Germinal center (tissue), 1 donor: ENCODE results near the gene HNRNPCL4.
"Not testable (repeated sequence)": the region's sequence is repeated elsewhere in the genome, so short reads cannot be mapped to it uniquely, and the experiment has no call there.

Experiments
- DNase-seq: peaks from one replicate; pipeline ENCODE4 v3.0.0; 2012; ENCODE audit warnings: mixed read lengths, low spot score

The HNRNPCL4 gene

GRCh38 chr1:13165531-13165930 is at the start of gene HNRNPCL4:
TSS of gene HNRNPCL4 (minus strand) at chr1:13165631. CDS start at chr1:13165467, 164 bp downstream.
- not testable (repeated sequence) for DNase-seq

DNA sequence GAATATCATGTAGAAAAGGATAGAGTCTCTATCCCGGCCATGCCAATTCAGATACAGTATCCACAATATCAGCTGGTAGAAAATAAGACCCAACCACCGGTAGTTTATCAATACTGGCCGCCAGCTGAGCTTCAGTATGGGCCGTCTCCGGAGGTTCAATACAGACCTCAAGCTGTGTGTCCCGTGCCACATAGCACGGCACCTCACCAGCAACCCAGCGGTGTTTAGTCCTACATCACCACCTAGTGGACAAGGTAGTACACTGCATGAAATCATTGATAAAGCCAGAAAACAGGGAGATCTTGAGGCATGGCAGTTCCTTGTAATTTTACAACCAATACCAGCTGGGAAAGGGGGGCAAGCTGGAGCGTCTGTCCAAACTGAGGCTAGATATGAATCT is 43.3 kb upstream of the HNRNPCL4 start:
- DNase-seq, result not testable (repeated sequence)

GRCh38 chr1:13201309-13201708 is 35.9 kb upstream of the HNRNPCL4 start, which contains the start of gene PRAMEF13:
TSS of gene PRAMEF13 (minus strand) at chr1:13201409. CDS start at chr1:13199589, 1,820 bp downstream.
- not testable (repeated sequence) for DNase-seq

DNA sequence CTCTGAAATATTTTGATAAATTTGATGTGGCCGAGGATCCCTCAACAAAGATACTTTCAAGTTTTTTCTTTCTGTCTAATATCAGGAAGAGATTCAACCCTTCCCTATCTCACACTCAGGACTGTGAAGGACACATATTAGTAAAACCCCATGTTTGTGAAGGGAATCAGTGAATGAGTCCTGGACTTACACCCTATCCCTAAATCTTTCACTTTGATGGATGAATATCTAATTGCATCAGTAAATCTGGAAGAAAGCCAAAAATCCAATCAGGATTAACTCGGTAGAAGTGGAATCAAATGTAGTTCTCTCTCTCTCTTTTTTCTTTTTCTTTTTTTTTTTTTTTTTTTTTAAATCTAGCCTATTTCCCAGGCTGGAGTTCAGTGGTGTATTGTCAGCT is 6.1 kb upstream of the HNRNPCL4 start, which contains the start of gene PRAMEF9:
Gene PRAMEF9 (plus strand): TSS at position 301 of the 400 bp plus-strand sequence. CDS start 3,433 bp downstream, outside the sequence.
- not testable (repeated sequence) for DNase-seq

- not testable (repeated sequence) for DNase-seq
These were observed 9.5 kb downstream of the HNRNPCL4 start, which contains the start of gene PRAMEF26 for GRCh38 chr1:13155909-13156308. TSS of gene PRAMEF26 (minus strand) at chr1:13156009. CDS start at chr1:13153095, 2,914 bp downstream.

GRCh38 chr1:13116754-13117153 is 48.7 kb downstream of the HNRNPCL4 start, which contains the start of gene HNRNPCL2:
TSS of gene HNRNPCL2 (minus strand) at chr1:13116854. CDS start at chr1:13116400, 454 bp downstream.
- not testable (repeated sequence) for DNase-seq
